ENCODE results near the gene FAM83E. TPM values are rescaled to one million over a fixed set of nuclear protein-coding genes. Genes with fewer than 3 reads are reported as not detected.

Gene FAM83E
- total and polyA plus RNA-seq, 2 donors = 0.58 to 1.1 TPM

DNA sequence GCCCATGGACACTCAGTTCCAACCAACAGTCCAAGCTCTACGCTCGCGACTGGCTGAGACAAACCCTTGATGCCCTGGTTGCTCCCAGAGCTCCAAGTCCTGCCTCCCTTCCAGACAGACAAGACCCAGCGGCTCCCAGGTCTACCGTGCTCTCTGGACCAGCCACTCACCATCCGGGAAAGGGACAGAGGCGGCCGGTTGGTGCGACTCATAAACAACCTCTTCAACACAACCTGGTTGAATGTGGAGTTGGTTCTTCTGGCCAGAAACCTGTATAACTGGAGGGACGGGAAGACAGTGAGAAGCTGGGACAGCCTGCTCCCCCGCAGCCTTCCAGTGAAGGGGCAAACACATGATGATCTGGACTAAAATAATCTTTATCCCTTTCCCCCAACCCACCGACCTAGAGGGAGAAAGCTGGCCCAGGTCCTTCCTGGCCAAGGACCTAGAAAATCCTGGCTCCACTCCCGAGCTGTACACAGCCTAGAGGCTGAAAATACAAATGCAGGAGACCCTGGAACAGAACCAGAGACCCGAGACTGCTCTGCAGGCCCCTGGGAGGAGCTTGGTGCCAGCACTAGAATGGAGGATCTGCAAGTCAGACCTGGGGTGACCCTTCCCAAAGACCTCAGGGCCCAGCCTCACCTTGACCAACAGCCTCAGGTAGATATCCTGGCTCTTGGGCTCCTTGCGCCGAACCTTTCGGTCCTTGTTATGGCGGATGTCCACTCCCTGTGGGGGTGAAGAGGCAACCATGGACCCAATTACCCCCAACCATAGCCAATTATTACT is 2.5 kb upstream of the FAM83E start:
- Histone ChIP-seq H3K4me3 (ENCODE audit: low read depth, low read length) (no peak overlapping the region), H3K27ac (ENCODE audit: low read depth) (no peak overlapping the region), H3K4me1 (ENCODE audit: insufficient read depth) (no peaks in the 10 kb centered on the region), H3K36me3 (ENCODE audit: insufficient read depth) (no peaks in the 10 kb centered on the region)
- 57% methylated on average over 18 of the region's 18 CpGs for WGBS
- no peak for DNase-seq (ENCODE audit: extremely low spot score)

DNA sequence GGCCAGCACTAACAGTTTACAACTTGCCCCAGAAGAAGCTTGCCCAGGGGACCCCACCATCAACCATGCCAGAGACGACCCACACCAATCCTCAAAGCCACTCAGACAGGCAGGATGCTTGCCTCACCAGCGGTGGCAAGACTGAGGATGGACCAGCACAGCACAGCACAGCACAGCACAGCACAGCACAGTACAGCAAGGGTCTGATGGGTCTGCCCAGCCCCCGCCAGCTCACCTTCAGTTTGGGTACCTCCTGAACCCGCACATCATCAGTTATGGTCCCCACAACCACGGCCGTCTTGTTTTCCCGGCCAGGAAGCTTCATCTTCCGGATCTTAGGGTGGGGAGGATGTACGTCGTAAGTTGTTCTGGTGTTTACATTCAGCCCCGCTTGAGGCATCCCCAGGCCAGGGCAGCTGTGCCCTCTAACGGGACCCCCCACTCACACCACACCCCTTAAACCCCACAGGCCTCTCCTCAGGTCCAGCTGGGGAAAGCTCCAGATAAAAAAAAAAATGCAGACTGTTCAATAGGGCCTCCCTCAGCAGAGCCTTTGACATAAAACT is 1.7 kb upstream of the FAM83E start:
- 63% methylated on average over 12 of the region's 12 CpGs for WGBS
- Histone ChIP-seq H3K4me1 (ENCODE audit: insufficient read depth) (no peaks in the 10 kb centered on the region), H3K4me3 (ENCODE audit: low read depth, low read length) (no peak overlapping the region)

DNA sequence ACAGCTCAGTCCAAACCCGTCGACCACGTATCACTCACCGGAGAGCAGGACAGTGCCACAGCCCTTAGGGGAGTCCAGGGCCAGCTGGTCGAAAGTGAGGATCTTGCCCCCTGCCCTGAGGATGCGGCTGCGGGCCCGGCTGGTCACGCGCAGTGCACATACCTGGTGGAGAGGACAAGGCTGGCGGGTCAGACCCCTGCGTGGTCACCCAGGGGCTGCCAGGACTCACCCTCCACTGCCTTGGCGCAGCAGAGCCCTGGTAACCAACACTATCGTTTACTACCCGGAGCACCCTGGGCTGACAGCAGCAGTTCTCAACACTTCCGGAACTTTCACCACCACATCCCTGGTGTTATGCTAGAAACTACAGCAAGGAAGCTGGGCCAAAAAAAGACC is 1.2 kb upstream of the FAM83E start:
- Histone ChIP-seq H3K4me1 (ENCODE audit: insufficient read depth) (no peaks in the 10 kb centered on the region), H3K27ac (ENCODE audit: low read depth) (no peak overlapping the region), H3K4me3 (ENCODE audit: low read depth, low read length) (no peak overlapping the region), H3K36me3 (ENCODE audit: insufficient read depth) (no peaks in the 10 kb centered on the region)
- DNase-seq (ENCODE audit: extremely low spot score) = no peak
- 84% methylated on average over 16 of the region's 16 CpGs for WGBS

More for the DNA sequence above, 1.7 kb upstream of the FAM83E start:
- no peak for DNase-seq (ENCODE audit: extremely low spot score)
- Histone ChIP-seq H3K36me3 (ENCODE audit: insufficient read depth) (no peaks in the 10 kb centered on the region), H3K27ac (ENCODE audit: low read depth) (no peak overlapping the region)

DNA sequence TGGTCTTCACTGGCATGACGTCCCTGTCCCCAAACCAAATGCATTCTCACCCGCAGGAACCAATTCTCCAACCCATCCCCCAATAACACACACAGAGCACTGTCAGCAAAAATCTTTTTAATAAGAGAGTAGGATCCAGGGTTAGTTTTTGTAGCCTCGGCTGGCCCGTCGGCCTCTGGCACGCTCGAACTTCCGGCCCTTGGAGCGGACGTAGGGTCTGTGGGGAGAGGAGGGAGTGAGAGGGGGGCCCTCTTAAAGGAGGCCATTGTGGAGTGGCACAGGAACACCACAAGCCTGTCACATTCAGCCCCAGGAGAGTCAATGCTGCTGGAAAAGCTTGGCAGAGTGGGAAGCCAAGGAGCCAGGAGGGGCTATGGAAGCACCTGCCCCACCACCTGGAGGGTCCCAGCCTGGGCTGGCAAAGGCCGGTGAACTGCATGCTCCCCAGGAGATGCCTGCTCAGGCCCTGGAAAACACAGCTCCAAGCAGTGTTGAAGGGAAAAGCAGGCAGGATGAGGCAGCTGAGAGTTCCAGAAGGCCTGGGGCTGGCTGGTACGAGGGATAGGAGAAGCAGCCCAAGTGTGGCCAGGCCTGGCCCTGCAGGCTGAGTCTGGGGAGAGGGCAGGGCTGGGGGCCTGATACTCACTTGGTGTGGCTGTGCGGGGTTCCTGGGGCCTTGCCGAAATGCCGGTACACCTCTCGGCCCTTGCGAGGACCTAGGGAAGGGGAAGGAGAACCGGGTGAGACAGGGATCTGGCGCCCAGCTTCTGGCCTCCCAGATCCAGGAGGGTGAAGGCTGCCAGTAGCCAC is 560 bp upstream of the FAM83E start:
- no peaks in the 10 kb centered on the region for H3K36me3 ChIP-seq (ENCODE audit: insufficient read depth)
- no peak overlapping the region for H3K4me3 ChIP-seq (ENCODE audit: low read depth, low read length)
- H3K4me1 ChIP-seq (ENCODE audit: insufficient read depth) = no peaks in the 10 kb centered on the region
- 69% methylated on average over 19 of the region's 19 CpGs for WGBS
- DNase-seq (ENCODE audit: extremely low spot score) = no peak
- H3K27ac ChIP-seq (ENCODE audit: low read depth) = no peak overlapping the region

DNA sequence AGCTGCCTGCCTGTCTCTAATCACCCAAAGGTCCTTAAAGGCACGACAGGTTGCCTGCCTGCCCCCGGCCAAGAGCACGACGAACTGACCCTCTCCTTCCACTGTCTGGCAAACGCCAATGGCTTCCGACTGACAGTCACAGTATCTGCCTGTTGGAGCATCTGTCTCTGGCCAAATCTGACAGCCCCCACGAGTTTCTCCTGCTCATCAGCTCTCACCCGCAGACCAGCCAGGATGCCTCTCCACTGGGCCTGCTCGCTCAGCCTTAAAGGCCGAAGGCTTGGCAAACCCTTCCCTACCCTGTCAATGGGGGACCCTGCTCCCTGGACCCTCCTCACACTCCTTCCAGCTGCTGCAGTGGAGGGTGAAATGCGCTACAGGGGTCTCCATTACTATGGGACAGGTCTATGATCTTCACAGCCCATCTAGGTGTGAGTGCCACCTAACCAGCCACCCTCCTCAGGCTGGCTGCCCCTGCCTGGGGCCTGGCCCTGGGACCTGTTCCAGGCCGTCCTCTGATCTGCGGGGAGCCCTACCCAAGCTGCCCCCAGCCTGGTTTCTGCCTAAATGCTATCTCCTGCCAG is 932 bp downstream of the FAM83E start:
- WGBS = 60% methylated on average over 13 of the region's 13 CpGs
- no peaks in the 10 kb centered on the region for H3K4me1 ChIP-seq (ENCODE audit: insufficient read depth)
- H3K36me3 ChIP-seq (ENCODE audit: insufficient read depth) = no peaks in the 10 kb centered on the region
- H3K4me3 ChIP-seq (ENCODE audit: low read depth, low read length) = no peak overlapping the region
- H3K27ac ChIP-seq (ENCODE audit: low read depth) = peak overlapping the region; percentile 0
- no peak for DNase-seq (ENCODE audit: extremely low spot score)

DNA sequence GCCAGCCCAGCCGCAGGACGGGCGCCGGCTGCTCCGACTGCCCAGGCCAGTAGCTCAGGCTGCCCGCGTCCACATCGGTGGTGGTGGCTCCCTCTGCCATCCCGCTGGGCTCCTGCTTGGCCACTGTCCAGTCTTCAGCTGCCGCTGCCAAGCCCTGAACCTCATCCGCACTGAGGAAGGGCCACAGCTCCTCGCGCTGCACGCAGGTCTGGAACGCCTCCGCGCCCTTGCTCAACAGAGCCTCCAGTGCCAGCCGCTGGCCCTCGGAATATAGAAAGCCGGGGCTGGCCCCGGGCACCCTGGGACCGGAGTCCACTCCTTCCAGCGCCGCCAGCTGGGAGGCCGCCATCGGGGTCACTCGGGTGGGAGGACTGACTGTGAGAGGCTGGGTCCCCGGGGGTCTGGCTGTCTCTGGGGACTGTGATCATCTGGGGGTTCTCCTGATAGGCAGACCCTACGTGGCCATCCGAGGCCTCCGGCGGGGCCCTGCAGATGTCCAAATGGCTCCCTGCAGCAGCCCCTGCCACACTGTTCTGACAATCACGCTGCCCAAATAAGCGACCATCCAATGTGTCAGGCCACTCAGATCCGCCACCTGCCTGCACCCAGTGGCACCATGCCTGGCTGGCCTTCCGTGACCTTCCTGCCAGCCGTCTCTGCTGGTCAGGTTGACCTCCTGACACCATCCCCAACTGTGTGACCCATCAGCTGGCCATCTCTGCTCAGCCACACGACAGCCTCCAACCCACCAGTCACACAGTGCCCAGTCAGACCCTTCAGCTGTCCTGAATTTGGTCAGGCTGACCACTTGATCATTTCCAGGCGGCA is 1.6 kb downstream of the FAM83E start:
- Histone ChIP-seq H3K27ac (ENCODE audit: low read depth) (no peak overlapping the region), H3K36me3 (ENCODE audit: insufficient read depth) (no peaks in the 10 kb centered on the region), H3K4me3 (ENCODE audit: low read depth, low read length) (no peak overlapping the region), H3K4me1 (ENCODE audit: insufficient read depth) (no peaks in the 10 kb centered on the region)
- no peak for DNase-seq (ENCODE audit: extremely low spot score)
- WGBS = 86% methylated on average over 39 of the region's 39 CpGs

DNA sequence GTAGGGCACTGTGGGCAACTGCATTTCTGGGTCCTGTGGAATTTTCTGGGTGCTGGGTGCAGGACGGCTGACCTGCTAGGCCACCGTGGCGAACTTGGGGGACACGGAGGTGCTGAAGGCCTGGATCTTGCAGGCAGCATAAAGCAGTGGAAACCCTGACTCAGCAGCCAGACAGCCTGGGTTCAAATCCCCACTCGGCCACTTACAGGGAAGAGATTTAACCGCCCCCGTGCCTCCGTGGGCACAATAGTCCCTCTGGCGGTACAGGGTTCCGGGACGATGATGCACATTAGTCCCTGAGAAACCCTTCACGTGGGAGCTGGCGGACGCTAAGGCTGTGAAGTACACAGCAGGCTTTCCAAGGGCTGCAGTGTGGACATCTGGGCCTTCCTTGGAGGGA is 3.0 kb downstream of the FAM83E start:
- Histone ChIP-seq H3K27ac (ENCODE audit: low read depth) (no peak overlapping the region), H3K4me1 (ENCODE audit: insufficient read depth) (no peaks in the 10 kb centered on the region), H3K4me3 (ENCODE audit: low read depth, low read length) (no peak overlapping the region), H3K36me3 (ENCODE audit: insufficient read depth) (no peaks in the 10 kb centered on the region)
- no peak for DNase-seq (ENCODE audit: extremely low spot score)
- 91% methylated on average over 14 of the region's 14 CpGs for WGBS

DNA sequence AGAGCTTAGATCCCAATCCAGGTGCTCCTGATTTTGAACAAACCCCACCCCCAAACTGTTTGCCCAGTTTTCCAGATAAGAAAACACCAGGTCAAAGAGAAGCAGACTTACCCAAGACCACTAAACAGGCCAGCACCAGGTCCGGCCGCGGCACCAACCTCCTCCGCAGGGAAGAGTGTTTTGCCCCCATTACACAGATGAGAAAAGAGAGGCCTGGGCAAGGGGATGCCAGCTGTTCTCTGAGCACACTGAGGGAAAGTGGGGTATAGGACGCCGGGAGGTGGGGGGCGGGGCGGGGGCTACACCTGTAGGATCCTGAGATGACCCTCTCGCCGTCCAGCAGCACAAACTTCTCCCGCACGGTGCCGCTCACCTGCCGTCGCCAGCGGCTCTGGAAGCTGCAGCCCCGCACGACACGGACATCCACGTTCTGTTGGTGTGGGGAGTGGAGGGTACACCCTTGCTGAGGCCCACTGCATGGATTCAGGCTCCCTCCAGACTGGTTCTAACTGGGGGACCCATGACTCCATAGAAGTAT is 5.2 kb downstream of the FAM83E start:
- whole genome bisulfite sequencing = 94% methylated on average over 20 of the region's 20 CpGs
- Histone ChIP-seq H3K36me3 (ENCODE audit: insufficient read depth) (no peaks in the 10 kb centered on the region), H3K27ac (ENCODE audit: low read depth) (no peak overlapping the region), H3K4me1 (ENCODE audit: insufficient read depth) (no peaks in the 10 kb centered on the region), H3K4me3 (ENCODE audit: low read depth, low read length) (no peak overlapping the region)
- no peak for DNase-seq (ENCODE audit: extremely low spot score)

DNA sequence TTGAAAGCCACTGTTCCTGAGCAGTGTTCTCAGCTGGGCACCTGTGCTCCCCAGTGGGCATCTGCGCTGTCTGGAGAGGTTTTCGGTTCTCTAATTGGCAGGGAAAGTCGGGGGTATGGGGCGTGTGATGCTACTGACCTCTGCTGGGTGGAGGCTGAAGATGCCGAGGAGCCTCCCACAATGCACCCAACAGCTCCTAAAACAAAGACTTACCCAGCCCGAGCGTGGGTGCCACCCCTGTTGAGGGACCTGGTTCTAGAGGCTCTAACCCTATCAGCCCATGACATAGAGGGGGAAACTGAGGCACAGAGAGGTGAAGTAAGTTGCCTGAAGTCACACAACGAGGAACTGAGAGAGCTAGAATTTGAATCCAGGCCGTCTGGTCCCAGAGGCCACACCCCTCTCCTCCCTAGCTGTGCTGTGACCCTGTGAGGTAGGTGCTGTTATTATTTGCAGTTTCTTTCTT is 6.0 kb downstream of the FAM83E start:
- H3K4me3 ChIP-seq (ENCODE audit: low read depth, low read length) = no peak overlapping the region

DNA sequence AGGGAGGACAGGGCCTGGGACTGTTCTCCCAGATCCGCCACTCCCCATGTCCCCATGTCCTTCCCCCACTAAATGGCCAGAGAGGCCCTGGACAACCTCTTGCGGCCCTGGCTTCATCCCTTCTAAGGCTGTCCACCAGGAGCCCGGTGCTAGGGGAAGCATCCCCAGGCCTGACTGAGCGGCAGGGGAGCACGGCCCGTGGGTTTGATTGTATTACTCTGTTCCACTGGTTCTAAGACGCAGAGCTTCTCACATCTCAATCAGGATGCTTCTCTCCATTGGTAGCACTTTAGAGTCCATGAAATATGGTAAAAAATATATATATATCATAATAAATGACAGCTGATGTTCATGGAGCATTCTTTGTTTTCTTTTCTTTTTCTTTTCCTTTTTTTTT is 7.5 kb downstream of the FAM83E start:
- DNase-seq (ENCODE audit: extremely low spot score) = no peak
- H3K36me3 ChIP-seq (ENCODE audit: insufficient read depth) = no peaks in the 10 kb centered on the region
- WGBS = 83% methylated on average over 7 of the region's 7 CpGs
- no peaks in the 10 kb centered on the region for H3K4me1 ChIP-seq (ENCODE audit: insufficient read depth)
- no peak overlapping the region for H3K4me3 ChIP-seq (ENCODE audit: low read depth, low read length)
- no peak overlapping the region for H3K27ac ChIP-seq (ENCODE audit: low read depth)

More for the DNA sequence above, 6.0 kb downstream of the FAM83E start:
- no peak for DNase-seq (ENCODE audit: extremely low spot score)
- H3K27ac ChIP-seq (ENCODE audit: low read depth) = no peak overlapping the region
- WGBS = 15% methylated on average over 9 of the region's 9 CpGs
- no peaks in the 10 kb centered on the region for H3K4me1 ChIP-seq (ENCODE audit: insufficient read depth)
- H3K36me3 ChIP-seq (ENCODE audit: insufficient read depth) = no peaks in the 10 kb centered on the region

DNA sequence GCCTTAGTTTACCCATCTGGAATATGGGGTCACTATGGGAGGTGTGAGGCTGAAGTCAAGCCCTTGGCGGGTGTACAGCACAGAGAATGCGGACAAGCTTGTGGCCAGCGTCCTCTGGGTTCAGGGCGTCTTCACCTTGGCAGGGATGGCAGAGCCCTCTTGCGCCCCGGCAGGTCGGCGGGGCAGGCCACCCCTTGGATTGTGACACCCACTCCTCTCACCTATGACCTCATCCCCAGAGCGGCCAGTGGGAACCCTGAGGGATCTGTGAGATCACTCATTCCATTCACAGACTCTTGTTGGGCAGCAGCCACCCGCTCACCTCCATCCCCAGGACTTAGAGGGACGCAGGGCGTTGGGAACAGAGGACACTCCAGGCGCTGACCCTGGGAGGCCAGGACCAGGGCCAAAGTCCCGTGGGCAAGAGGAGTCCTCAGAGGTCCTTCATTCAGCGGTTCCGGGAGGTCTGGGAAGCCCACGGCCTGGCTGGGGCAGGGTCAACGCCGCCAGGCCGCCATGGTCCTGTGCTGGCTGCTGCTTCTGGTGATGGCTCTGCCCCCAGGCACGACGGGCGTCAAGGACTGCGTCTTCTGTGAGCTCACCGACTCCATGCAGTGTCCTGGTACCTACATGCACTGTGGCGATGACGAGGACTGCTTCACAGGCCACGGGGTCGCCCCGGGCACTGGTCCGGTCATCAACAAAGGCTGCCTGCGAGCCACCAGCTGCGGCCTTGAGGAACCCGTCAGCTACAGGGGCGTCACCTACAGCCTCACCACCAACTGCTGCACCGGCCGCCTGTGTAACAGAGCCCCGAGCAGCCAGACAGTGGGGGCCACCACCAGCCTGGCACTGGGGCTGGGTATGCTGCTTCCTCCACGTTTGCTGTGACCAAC is 8.2 kb downstream of the FAM83E start, which contains the start of gene SPACA4:
TSS of gene SPACA4 (plus strand) at position 280 of the 896 bp plus-strand sequence. CDS start at position 517, 237 bp downstream.
- Histone ChIP-seq H3K36me3 (ENCODE audit: insufficient read depth) (no peaks in the 10 kb centered on the region), H3K27ac (ENCODE audit: low read depth) (no peak within 1 kb of the TSS), H3K4me3 (ENCODE audit: low read depth, low read length) (no peak within 1 kb of the TSS), H3K4me1 (ENCODE audit: insufficient read depth) (no peaks in the 10 kb centered on the region)
- 90% methylated on average over 39 of the region's 39 CpGs for WGBS
- DNase-seq (ENCODE audit: extremely low spot score) = no peak

DNA sequence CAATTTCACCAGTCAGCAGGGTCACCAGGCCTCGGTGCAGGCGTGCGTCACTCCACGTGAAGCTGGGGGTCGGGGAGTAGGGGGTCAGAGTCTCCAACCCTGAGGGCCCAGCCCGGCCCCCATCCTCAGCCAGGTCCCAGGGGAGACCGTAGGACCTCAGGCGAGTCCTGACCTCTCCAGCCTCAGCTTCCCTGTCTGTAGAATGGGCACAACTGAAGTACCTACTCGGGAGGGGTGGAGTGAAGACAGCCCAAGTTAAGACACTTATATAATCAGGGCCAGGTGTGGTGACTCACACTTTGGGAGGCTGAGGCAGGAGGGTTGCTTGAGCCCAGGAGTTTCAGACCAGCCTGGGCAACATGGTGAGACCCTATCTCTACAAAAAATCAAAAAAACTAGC is 11.0 kb downstream of the FAM83E start:
- H3K27ac ChIP-seq (ENCODE audit: low read depth) = no peak overlapping the region
- DNase-seq (ENCODE audit: extremely low spot score) = no peak
- H3K4me1 ChIP-seq (ENCODE audit: insufficient read depth) = no peaks in the 10 kb centered on the region
- no peak overlapping the region for H3K4me3 ChIP-seq (ENCODE audit: low read depth, low read length)
- no peaks in the 10 kb centered on the region for H3K36me3 ChIP-seq (ENCODE audit: insufficient read depth)
- 91% methylated on average over 9 of the region's 9 CpGs for WGBS
